GM23338 (cell line): ENCODE results near the gene FHOD1. TPM values are rescaled to one million over a fixed set of nuclear protein-coding genes. Genes with fewer than 3 reads are reported as not detected.

Source experiments
- ATAC-seq: fragments of 200-7000 bp; cut with Tn5 transposase; 3 replicates; pipeline ENCODE4 v1.9.1; 2020
- DNase-seq: peaks from one replicate; pipeline ENCODE4 v3.0.0-alpha.2; 2015; ENCODE audit warnings: low spot score
- H2AFZ ChIP-seq: fragments of 200-600 bp; sonication (generic); 2 replicates; pipeline ENCODE4 v1.8.0; 2016; ENCODE audit warnings: antibody characterized with exemption, mild to moderate bottlenecking, moderate library complexity
- H3F3A ChIP-seq: fragments of 200-600 bp; sonication (generic); replicated peaks from 2 replicates; pipeline ENCODE4 v1.8.0; 2017; ENCODE audit warnings: antibody characterized with exemption, mixed run types, low read depth
- H3K27ac ChIP-seq: fragments of 200-600 bp; sonication (generic); 2 replicates; pipeline ENCODE4 v1.6.1; 2016; ENCODE audit warnings: low read depth
- H3K27me3 ChIP-seq: fragments of 200-600 bp; sonication (generic); 2 replicates; pipeline ENCODE4 v1.8.0; 2016; ENCODE audit warnings: mild to moderate bottlenecking, mixed run types, moderate library complexity; ENCODE audit not compliant: insufficient read depth
- H3K36me3 ChIP-seq: fragments of 200-600 bp; sonication (generic); 2 replicates; pipeline ENCODE4 v1.8.0; 2016; ENCODE audit warnings: mild to moderate bottlenecking; ENCODE audit not compliant: insufficient read depth
- H3K4me1 ChIP-seq: fragments of 200-600 bp; sonication (generic); 2 replicates; pipeline ENCODE4 v1.8.0; 2016; ENCODE audit warnings: mild to moderate bottlenecking, moderate library complexity; ENCODE audit not compliant: insufficient read depth
- H3K4me2 ChIP-seq: fragments of 200-600 bp; sonication (generic); 2 replicates; pipeline ENCODE4 v1.7.1; 2017; ENCODE audit warnings: mixed run types
- H3K4me3 ChIP-seq: fragments of 200-600 bp; sonication (generic); 2 replicates; pipeline ENCODE4 v1.6.1; 2016; ENCODE audit warnings: mixed run types
- H3K79me2 ChIP-seq: fragments of 200-600 bp; sonication (generic); replicated peaks from 2 replicates; pipeline ENCODE4 v1.8.0; 2017; ENCODE audit warnings: mild to moderate bottlenecking; ENCODE audit not compliant: insufficient read depth
- H3K9me2 ChIP-seq: fragments of 200-600 bp; sonication (generic); 2 replicates; pipeline ENCODE4 v1.8.0; 2017; ENCODE audit not compliant: insufficient read depth
- H4K20me1 ChIP-seq: fragments of 200-600 bp; sonication (generic); replicated peaks from 2 replicates; pipeline ENCODE4 v1.8.0; 2017; ENCODE audit warnings: mild to moderate bottlenecking; ENCODE audit not compliant: insufficient read depth
- H3K27ac Mint-ChIP-seq: 2 replicates; pipeline ENCODE4 v1.8.0; 2020; ENCODE audit warnings: inconsistent platforms, mild to moderate bottlenecking, moderate library complexity, mixed read lengths
- H3K27me3 Mint-ChIP-seq: 3 replicates; pipeline ENCODE4 v1.8.0; 2022; ENCODE audit warnings: low read depth, mild to moderate bottlenecking, moderate library complexity, mixed read lengths, inconsistent platforms; ENCODE audit not compliant: insufficient read depth, poor library complexity
- H3K36me3 Mint-ChIP-seq: 3 replicates; pipeline ENCODE4 v1.8.0; 2021; ENCODE audit warnings: low read depth, mild to moderate bottlenecking, inconsistent platforms, moderate library complexity, mixed read lengths
- H3K4me1 Mint-ChIP-seq: 3 replicates; pipeline ENCODE4 v1.8.0; 2020; ENCODE audit warnings: mild to moderate bottlenecking, inconsistent platforms, mixed read lengths
- H3K4me3 Mint-ChIP-seq: 3 replicates; pipeline ENCODE4 v1.8.0; 2021; ENCODE audit warnings: moderate library complexity, mild to moderate bottlenecking, inconsistent platforms, mixed read lengths
- H3K9me3 Mint-ChIP-seq: 3 replicates; pipeline ENCODE4 v1.8.0; 2020; ENCODE audit warnings: moderate library complexity, mild to moderate bottlenecking, inconsistent platforms, mixed read lengths
- CREB1 ChIP-seq: fragments of 250-450 bp; sonication (Bioruptor Pico); IDR thresholded peaks from 2 replicates; pipeline ENCODE4 v1.5.0; 2020; ENCODE audit warnings: low read depth, mild to moderate bottlenecking, moderate library complexity
- EZH2 ChIP-seq: fragments of 200-600 bp; sonication (generic); IDR thresholded peaks from one replicate; pipeline ENCODE4 v1.8.0; 2017; ENCODE audit warnings: antibody characterized with exemption, mild to moderate bottlenecking, low read depth; ENCODE audit not compliant: unreplicated experiment
- EZH2phosphoT487 ChIP-seq: fragments of 200-600 bp; sonication (generic); IDR thresholded peaks from one replicate; pipeline ENCODE4 v1.8.1; 2018; ENCODE audit warnings: antibody characterized with exemption; ENCODE audit not compliant: unreplicated experiment
- JUNB ChIP-seq: IDR thresholded peaks from one replicate; pipeline ENCODE4 v1.6.1; 2016; ENCODE audit warnings: antibody characterized with exemption; ENCODE audit not compliant: unreplicated experiment
- NANOG ChIP-seq: IDR thresholded peaks from 2 replicates; pipeline ENCODE4 v1.6.1; 2016; ENCODE audit warnings: antibody characterized with exemption, borderline replicate concordance
- POLR2AphosphoS5 ChIP-seq: IDR thresholded peaks from 2 replicates; pipeline ENCODE4 v1.6.1; 2016; ENCODE audit warnings: antibody characterized with exemption, low read depth
- ZNF114 ChIP-seq: fragments of 250-450 bp; sonication (Bioruptor Pico); IDR thresholded peaks from 2 replicates; pipeline ENCODE4 v1.5.0; 2020; ENCODE audit warnings: mild to moderate bottlenecking, moderate library complexity
- ZNF331 ChIP-seq: fragments of 250-450 bp; sonication (Bioruptor Pico); IDR thresholded peaks from 2 replicates; pipeline ENCODE4 v1.5.0; 2020; ENCODE audit warnings: low read depth, mild to moderate bottlenecking, moderate library complexity
- ZNF462 ChIP-seq: fragments of 250-450 bp; sonication (Bioruptor Pico); IDR thresholded peaks from 2 replicates; pipeline ENCODE4 v1.5.0; 2020; ENCODE audit warnings: mild to moderate bottlenecking, moderate library complexity
- polyA plus RNA-seq: library from polyadenylated mRNA; unstranded; fragments of >200 nt; fragmentation: Nextera tagmentation; extraction: Ambion mirVana; gene quantifications from 2 replicates; pipeline ENCODE4 v1.2.1, GENCODE V29; 2016
- total RNA-seq: library from RNA; depleted of rRNA; stranded (reverse); fragments of >200 nt; shearing (Covaris generic); gene quantifications from 2 replicates; pipeline ENCODE4 v1.2.3, GENCODE V29; 2014
- TF ChIP-seq, protein P1 (sequence below): IDR thresholded peaks from 2 replicates; pipeline ENCODE4 v1.6.1; 2016; ENCODE audit warnings: antibody characterized with exemption
- TF ChIP-seq, protein P2 (sequence below), 2 experiments: fragments of 200-600 bp in 1 of 2; sonication (generic) in 1 of 2; conservative IDR thresholded peaks; 2 replicates each; pipeline versions ENCODE4 v1.5.1 to v1.6.1; 2016 to 2017; ENCODE audit warnings: antibody characterized with exemption in 2 of 2, low read depth in 2 of 2, mild to moderate bottlenecking in 2 of 2, moderate library complexity in 1 of 2
- TF ChIP-seq, protein P3 (sequence below): IDR thresholded peaks from one replicate; pipeline ENCODE4 v1.6.1; 2018; ENCODE audit warnings: antibody characterized with exemption; ENCODE audit not compliant: unreplicated experiment

FHOD1 gene
- total and polyA plus RNA-seq, 2 experiments from 2014 or later: 26.2 to 52.7 TPM

- H3K4me1 ChIP-seq: peaks cover 10% of the 10 kb centered on the region
- Mint-ChIP-seq H3K9me3 (no peaks in the 10 kb centered on the region; the same call in 2 of the 3 replicates), H3K4me1 (peaks cover 32% of the 10 kb centered on the region), H3K4me3 (no peak overlapping the region; the same call in 2 of the 3 replicates), H3K27me3 (peaks cover 10% of the 10 kb centered on the region), H3K36me3 (peaks cover 39% of the 10 kb centered on the region), H3K27ac (no peak overlapping the region; the same call in 1 of the 2 replicates)
- no peak for TF ChIP-seq POLR2AphosphoS5
- TF ChIP-seq, protein P1, sequence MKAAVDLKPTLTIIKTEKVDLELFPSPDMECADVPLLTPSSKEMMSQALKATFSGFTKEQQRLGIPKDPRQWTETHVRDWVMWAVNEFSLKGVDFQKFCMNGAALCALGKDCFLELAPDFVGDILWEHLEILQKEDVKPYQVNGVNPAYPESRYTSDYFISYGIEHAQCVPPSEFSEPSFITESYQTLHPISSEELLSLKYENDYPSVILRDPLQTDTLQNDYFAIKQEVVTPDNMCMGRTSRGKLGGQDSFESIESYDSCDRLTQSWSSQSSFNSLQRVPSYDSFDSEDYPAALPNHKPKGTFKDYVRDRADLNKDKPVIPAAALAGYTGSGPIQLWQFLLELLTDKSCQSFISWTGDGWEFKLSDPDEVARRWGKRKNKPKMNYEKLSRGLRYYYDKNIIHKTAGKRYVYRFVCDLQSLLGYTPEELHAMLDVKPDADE: no peak
- TF ChIP-seq, protein P2, sequence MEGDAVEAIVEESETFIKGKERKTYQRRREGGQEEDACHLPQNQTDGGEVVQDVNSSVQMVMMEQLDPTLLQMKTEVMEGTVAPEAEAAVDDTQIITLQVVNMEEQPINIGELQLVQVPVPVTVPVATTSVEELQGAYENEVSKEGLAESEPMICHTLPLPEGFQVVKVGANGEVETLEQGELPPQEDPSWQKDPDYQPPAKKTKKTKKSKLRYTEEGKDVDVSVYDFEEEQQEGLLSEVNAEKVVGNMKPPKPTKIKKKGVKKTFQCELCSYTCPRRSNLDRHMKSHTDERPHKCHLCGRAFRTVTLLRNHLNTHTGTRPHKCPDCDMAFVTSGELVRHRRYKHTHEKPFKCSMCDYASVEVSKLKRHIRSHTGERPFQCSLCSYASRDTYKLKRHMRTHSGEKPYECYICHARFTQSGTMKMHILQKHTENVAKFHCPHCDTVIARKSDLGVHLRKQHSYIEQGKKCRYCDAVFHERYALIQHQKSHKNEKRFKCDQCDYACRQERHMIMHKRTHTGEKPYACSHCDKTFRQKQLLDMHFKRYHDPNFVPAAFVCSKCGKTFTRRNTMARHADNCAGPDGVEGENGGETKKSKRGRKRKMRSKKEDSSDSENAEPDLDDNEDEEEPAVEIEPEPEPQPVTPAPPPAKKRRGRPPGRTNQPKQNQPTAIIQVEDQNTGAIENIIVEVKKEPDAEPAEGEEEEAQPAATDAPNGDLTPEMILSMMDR (conservative IDR thresholded peaks at IDR 0.05; ENCODE audit: low read depth in 2 of 2): no peak
- no peak for TF ChIP-seq CREB1
- TF ChIP-seq, protein P3, sequence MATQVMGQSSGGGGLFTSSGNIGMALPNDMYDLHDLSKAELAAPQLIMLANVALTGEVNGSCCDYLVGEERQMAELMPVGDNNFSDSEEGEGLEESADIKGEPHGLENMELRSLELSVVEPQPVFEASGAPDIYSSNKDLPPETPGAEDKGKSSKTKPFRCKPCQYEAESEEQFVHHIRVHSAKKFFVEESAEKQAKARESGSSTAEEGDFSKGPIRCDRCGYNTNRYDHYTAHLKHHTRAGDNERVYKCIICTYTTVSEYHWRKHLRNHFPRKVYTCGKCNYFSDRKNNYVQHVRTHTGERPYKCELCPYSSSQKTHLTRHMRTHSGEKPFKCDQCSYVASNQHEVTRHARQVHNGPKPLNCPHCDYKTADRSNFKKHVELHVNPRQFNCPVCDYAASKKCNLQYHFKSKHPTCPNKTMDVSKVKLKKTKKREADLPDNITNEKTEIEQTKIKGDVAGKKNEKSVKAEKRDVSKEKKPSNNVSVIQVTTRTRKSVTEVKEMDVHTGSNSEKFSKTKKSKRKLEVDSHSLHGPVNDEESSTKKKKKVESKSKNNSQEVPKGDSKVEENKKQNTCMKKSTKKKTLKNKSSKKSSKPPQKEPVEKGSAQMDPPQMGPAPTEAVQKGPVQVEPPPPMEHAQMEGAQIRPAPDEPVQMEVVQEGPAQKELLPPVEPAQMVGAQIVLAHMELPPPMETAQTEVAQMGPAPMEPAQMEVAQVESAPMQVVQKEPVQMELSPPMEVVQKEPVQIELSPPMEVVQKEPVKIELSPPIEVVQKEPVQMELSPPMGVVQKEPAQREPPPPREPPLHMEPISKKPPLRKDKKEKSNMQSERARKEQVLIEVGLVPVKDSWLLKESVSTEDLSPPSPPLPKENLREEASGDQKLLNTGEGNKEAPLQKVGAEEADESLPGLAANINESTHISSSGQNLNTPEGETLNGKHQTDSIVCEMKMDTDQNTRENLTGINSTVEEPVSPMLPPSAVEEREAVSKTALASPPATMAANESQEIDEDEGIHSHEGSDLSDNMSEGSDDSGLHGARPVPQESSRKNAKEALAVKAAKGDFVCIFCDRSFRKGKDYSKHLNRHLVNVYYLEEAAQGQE: no peak
- no peak for TF ChIP-seq ZNF331 (CRISPR knock-in tag)
- TF ChIP-seq EZH2: no peak
- TF ChIP-seq ZNF114: no peak
- TF ChIP-seq EZH2phosphoT487: no peak
- TF ChIP-seq ZNF462 (CRISPR knock-in tag): no peak
- TF ChIP-seq NANOG: no peak
- no peak for TF ChIP-seq JUNB
- ATAC-seq: no peak
- 0 out of 2 replicates have a peak, but pooled peaks cover 9% of the 10 kb centered on the region for H3F3A ChIP-seq
- H3K27me3 ChIP-seq: no peaks in the 10 kb centered on the region
- H3K36me3 ChIP-seq: peaks cover 6% of the 10 kb centered on the region; the same call in 1 of the 2 replicates
- no peak overlapping the region for H3K27ac ChIP-seq
- H2AFZ ChIP-seq: no peak overlapping the region
- H3K4me3 ChIP-seq: no peak overlapping the region
- no peaks in the 10 kb centered on the region for H3K9me2 ChIP-seq
- H4K20me1 ChIP-seq: no peaks in the 10 kb centered on the region; the same call in 1 of the 2 replicates
- no peak overlapping the region for H3K4me2 ChIP-seq
- DNase-seq: no peak
- peaks cover 19% of the 10 kb centered on the region for H3K79me2 ChIP-seq
Measured at GRCh38 chr16:67238806-67239470, 8.3 kb downstream of the FHOD1 start.
